Upper lobe of left lung (tissue), 6 donors: ENCODE results near the gene DNAH12. TPM values are rescaled to one million over a fixed set of nuclear protein-coding genes. Genes with fewer than 3 reads are reported as not detected.
"Not testable (repeated sequence)": the region's sequence is repeated elsewhere in the genome, so short reads cannot be mapped to it uniquely, and the experiment has no call there.

Experiments used
- ATAC-seq, 2 donors: fragments of 200-7000 bp; cut with Tn5 transposase; one replicate each; pipeline ENCODE4 v1.9.1; 2022; ENCODE audit warnings: mild to moderate bottlenecking in 2 of 2, moderate library complexity in 2 of 2; ENCODE audit not compliant: low FRiP score in 2 of 2
- DNase-seq, 2 donors: peaks; one replicate each; pipeline ENCODE4 v3.0.0-alpha.2; 2019 to 2020
- H3K27ac ChIP-seq, 4 donors: fragments of 200-600 bp; sonication (generic); one replicate each; pipeline ENCODE4 v1.5.1; 2016 to 2019
- H3K27me3 ChIP-seq, 4 donors: fragments of 200-600 bp; sonication (generic); one replicate each; pipeline ENCODE4 v1.5.1; 2017 to 2019
- H3K36me3 ChIP-seq, 4 donors: fragments of 200-600 bp; sonication (generic); one replicate each; pipeline ENCODE4 v1.5.1; 2016 to 2019
- H3K4me1 ChIP-seq, 4 donors: fragments of 200-600 bp; sonication (generic); one replicate each; pipeline ENCODE4 v1.5.1; 2018 to 2019
- H3K4me3 ChIP-seq, 4 donors: fragments of 200-600 bp; sonication (generic); one replicate each; pipeline ENCODE4 v1.5.1; 2017 to 2019; ENCODE audit warnings: mild to moderate bottlenecking in 2 of 4, moderate library complexity in 1 of 4
- H3K9me3 ChIP-seq, 4 donors: fragments of 200-600 bp; sonication (generic); one replicate each; pipeline ENCODE4 v1.5.1; 2018 to 2019
- EP300 ChIP-seq, 4 donors: sonication (generic); formaldehyde crosslinking; IDR thresholded peaks; one replicate each; pipeline ENCODE4 v1.5.1; 2017; ENCODE audit warnings: antibody characterized with exemption in 4 of 4, control low read depth in 2 of 4
- POLR2A ChIP-seq, 4 donors: fragments of 450-650 bp; IDR thresholded peaks; one replicate each; pipeline ENCODE4 v1.5.1; 2016 to 2017; ENCODE audit warnings: antibody characterized with exemption in 4 of 4, mild to moderate bottlenecking in 2 of 4
- POLR2AphosphoS5 ChIP-seq, 2 donors: sonication (generic); formaldehyde crosslinking; IDR thresholded peaks; one replicate each; pipeline ENCODE4 v1.5.1; 2017; ENCODE audit warnings: antibody characterized with exemption in 2 of 2
- WGBS, 2 donors: methylation state at CpG; one replicate each; pipeline ENCODE4 v1.1.5; 2017 to 2018; 5-methylcytosine and 5-hydroxymethylcytosine counted together
- total RNA-seq, 6 donors: library from RNA; depleted of rRNA in 4 of 6; stranded (reverse); fragments of >200 nt in 4 of 6; gene quantifications; one replicate each; pipeline versions ENCODE4 v1.1.0 to v1.2.1, GENCODE V29; 2016 to 2021
- TF ChIP-seq, protein P1 (sequence below), 6 experiments: fragments of 450-650 bp in 4 of 6; fragments of 200-600 bp in 2 of 6; sonication (generic) in 2 of 6; IDR thresholded peaks; one replicate each; pipeline ENCODE4 v1.5.1; 2016 to 2019; ENCODE audit warnings: antibody characterized with exemption in 6 of 6
- donor health status: DM: no; HTN: no; CAD: no; lungs with moderate emphysema.
- donor health status: DM: no; HTN: yes; CAD: no; lungs with severe emphysema.

Gene DNAH12
- total RNA-seq, 6 donors from 2014 or later = 0.94 to 53.3 (median 9.4) TPM

DNA sequence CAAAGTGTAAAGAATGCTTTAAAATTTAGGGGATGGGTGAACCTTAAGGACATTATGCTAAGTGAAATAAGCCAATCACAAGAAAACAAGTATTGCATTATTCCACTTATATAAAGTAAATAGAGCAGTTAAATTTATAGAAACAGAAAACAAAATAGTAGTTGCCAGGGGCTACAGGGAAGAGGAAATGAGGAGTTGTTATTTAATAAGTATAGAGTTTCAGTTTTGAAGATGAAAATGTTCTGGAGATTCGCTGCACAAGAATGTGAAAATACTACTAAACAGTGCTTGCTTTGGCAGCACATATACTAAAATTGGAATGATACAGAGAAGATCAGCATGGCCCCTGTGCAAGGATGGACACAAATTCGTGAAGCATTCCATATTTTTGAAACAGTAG, 32.0 kb downstream of the DNAH12 start:
- Histone ChIP-seq H3K36me3 (no peaks in the 10 kb centered on the region), H3K9me3 (no peaks in the 10 kb centered on the region), H3K4me3 (no peak overlapping the region), H3K4me1 (no peaks in the 10 kb centered on the region), H3K27ac (no peak overlapping the region), H3K27me3 (no peaks in the 10 kb centered on the region)
- TF ChIP-seq POLR2A (IDR thresholded peaks at IDR 0.05) (no peak), EP300 (IDR thresholded peaks at IDR 0.05) (no peak), POLR2AphosphoS5 (IDR thresholded peaks at IDR 0.05) (no peak)
- TF ChIP-seq, protein P1, sequence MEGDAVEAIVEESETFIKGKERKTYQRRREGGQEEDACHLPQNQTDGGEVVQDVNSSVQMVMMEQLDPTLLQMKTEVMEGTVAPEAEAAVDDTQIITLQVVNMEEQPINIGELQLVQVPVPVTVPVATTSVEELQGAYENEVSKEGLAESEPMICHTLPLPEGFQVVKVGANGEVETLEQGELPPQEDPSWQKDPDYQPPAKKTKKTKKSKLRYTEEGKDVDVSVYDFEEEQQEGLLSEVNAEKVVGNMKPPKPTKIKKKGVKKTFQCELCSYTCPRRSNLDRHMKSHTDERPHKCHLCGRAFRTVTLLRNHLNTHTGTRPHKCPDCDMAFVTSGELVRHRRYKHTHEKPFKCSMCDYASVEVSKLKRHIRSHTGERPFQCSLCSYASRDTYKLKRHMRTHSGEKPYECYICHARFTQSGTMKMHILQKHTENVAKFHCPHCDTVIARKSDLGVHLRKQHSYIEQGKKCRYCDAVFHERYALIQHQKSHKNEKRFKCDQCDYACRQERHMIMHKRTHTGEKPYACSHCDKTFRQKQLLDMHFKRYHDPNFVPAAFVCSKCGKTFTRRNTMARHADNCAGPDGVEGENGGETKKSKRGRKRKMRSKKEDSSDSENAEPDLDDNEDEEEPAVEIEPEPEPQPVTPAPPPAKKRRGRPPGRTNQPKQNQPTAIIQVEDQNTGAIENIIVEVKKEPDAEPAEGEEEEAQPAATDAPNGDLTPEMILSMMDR (IDR thresholded peaks at IDR 0.05) = no peak
- DNase-seq (no peak), ATAC-seq (no peak)
- WGBS, 2 donors = 52 to 77% methylated on average over 2 of the region's 2 CpGs

- WGBS, 2 donors = 83 to 100% methylated on average over 1 of the region's 1 CpG
These were observed 38.2 kb downstream of the DNAH12 start for GRCh38 chr3:57505901-57506300.

GRCh38 chr3:57500506-57500905, 43.6 kb downstream of the DNAH12 start:
- no peak overlapping the region for H3K27ac ChIP-seq
- 51 to 58% methylated on average over 2 of the region's 2 CpGs for WGBS, 2 donors
- no peak for DNase-seq
- TF ChIP-seq EP300 (IDR thresholded peaks at IDR 0.05) (no peak), POLR2AphosphoS5 (IDR thresholded peaks at IDR 0.05) (no peak), POLR2A (IDR thresholded peaks at IDR 0.05) (no peak)
- TF ChIP-seq, protein P1 (IDR thresholded peaks at IDR 0.05) = no peak
- no peaks in the 10 kb centered on the region for H3K4me1 ChIP-seq
- H3K27me3 ChIP-seq = no peaks in the 10 kb centered on the region
- no peaks in the 10 kb centered on the region for H3K36me3 ChIP-seq
- H3K4me3 ChIP-seq = no peak overlapping the region
- no peak for ATAC-seq
- no peaks in the 10 kb centered on the region for H3K9me3 ChIP-seq

More at GRCh38 chr3:57505901-57506300, 38.2 kb downstream of the DNAH12 start:
- TF ChIP-seq POLR2A (IDR thresholded peaks at IDR 0.05) (no peak), EP300 (IDR thresholded peaks at IDR 0.05) (no peak), POLR2AphosphoS5 (IDR thresholded peaks at IDR 0.05) (no peak)
- TF ChIP-seq, protein P1 (IDR thresholded peaks at IDR 0.05) = no peak
- no peaks in the 10 kb centered on the region for H3K36me3 ChIP-seq
- H3K4me3 ChIP-seq = no peak overlapping the region
- no peak overlapping the region for H3K27ac ChIP-seq
- H3K4me1 ChIP-seq = no peaks in the 10 kb centered on the region
- no peak for ATAC-seq
- no peak for DNase-seq
- H3K27me3 ChIP-seq = no peaks in the 10 kb centered on the region
- no peaks in the 10 kb centered on the region for H3K9me3 ChIP-seq

DNA sequence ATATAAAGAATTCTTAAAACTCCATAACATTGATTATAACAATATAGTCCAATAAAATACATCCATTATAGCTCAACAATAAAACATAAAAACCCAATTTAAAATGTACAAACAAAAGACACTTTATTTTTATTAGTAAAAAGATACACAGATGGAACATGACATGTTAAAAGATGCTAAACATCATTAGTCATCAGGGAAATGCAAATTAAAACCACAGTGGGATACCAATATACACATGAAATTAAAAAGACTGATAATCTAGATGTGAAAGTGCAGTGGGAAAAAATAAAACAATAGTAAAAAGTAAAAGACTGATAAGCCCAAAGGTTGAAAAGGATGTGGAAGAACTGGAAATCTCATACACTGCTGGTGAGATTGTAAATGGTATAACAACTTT, 46.2 kb downstream of the DNAH12 start:
- Histone ChIP-seq H3K4me3 (no peak overlapping the region), H3K4me1 (no peaks in the 10 kb centered on the region), H3K27me3 (no peaks in the 10 kb centered on the region), H3K9me3 (no peaks in the 10 kb centered on the region), H3K27ac (no peak overlapping the region), H3K36me3 (no peaks in the 10 kb centered on the region)
- no peak for DNase-seq
- no peak for TF ChIP-seq POLR2A (IDR thresholded peaks at IDR 0.05)
- no peak for TF ChIP-seq POLR2AphosphoS5 (IDR thresholded peaks at IDR 0.05)
- TF ChIP-seq EP300 (IDR thresholded peaks at IDR 0.05) = no peak
- TF ChIP-seq, protein P1 (IDR thresholded peaks at IDR 0.05) = no peak
- no peak for ATAC-seq

- no peaks in the 10 kb centered on the region for H3K9me3 ChIP-seq
- no peak for ATAC-seq
- WGBS, 2 donors = 76 to 81% methylated on average over 1 of the region's 1 CpG
These were observed 59.6 kb downstream of the DNAH12 start for GRCh38 chr3:57484563-57484962.

DNA sequence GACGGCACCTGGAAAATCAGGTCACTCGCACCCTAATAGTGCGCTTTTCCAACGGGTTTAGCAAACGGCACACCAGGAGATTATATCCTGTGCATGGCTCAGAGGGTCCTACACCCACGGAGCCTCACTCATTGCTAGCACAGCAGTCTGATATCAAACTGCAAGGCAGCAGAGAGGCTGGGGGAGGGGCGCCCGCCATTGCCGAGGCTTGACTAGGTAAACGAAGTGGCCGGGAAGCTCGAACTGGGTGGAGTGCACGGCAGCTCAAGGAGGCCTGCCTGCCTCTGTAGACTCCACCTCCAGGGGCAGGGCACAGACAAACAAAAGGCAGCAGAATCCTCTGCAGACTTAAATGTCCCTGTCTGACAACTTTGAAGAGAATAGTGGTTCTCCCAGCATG, 67.0 kb downstream of the DNAH12 start:
- not testable (repeated sequence) for H3K4me3 ChIP-seq, H3K36me3 ChIP-seq, H3K27ac ChIP-seq, H3K9me3 ChIP-seq, ATAC-seq, H3K4me1 ChIP-seq, H3K27me3 ChIP-seq
- 94 to 98% methylated on average over 9 to 13 of the region's 13 CpGs for WGBS, 2 donors
- peak in 1 of 2 donors; percentile 55 for DNase-seq

More at GRCh38 chr3:57484563-57484962, 59.6 kb downstream of the DNAH12 start:
- Histone ChIP-seq H3K27ac (no peak overlapping the region), H3K36me3 (no peaks in the 10 kb centered on the region), H3K4me1 (no peaks in the 10 kb centered on the region), H3K4me3 (no peak overlapping the region), H3K27me3 (no peaks in the 10 kb centered on the region)
- no peak for DNase-seq
- no peak for TF ChIP-seq EP300 (IDR thresholded peaks at IDR 0.05)
- TF ChIP-seq, protein P1 (IDR thresholded peaks at IDR 0.05) = no peak
- TF ChIP-seq POLR2AphosphoS5 (IDR thresholded peaks at IDR 0.05) = no peak
- no peak for TF ChIP-seq POLR2A (IDR thresholded peaks at IDR 0.05)
